Neuron (in vitro differentiated cells): Measurements from ENCODE around the gene NHS.

Experiments used
- H2AFZ ChIP-seq: one replicate; pipeline ENCODE4 v1.6.1; 2013; ENCODE audit warnings: low read depth, mild to moderate bottlenecking, inconsistent platforms, low read length, moderate library complexity
- H3K27me3 ChIP-seq: one replicate; pipeline ENCODE4 v1.6.1; 2013; ENCODE audit warnings: low read length; ENCODE audit not compliant: insufficient read depth
- H3K36me3 ChIP-seq: one replicate; pipeline ENCODE4 v1.6.1; 2013; ENCODE audit warnings: low read length; ENCODE audit not compliant: insufficient read depth
- H3K4me1 ChIP-seq: one replicate; pipeline ENCODE4 v1.6.1; 2013; ENCODE audit warnings: low read length; ENCODE audit not compliant: insufficient read depth
- H3K4me3 ChIP-seq: 2 replicates; pipeline ENCODE4 v1.5.1; 2013; ENCODE audit warnings: mild to moderate bottlenecking, low read length, moderate library complexity
- H3K9me3 ChIP-seq: one replicate; pipeline ENCODE4 v1.6.1; 2013; ENCODE audit warnings: low read length

The NHS gene

GRCh38 chrX:17621566-17622270 lies 246.7 kb downstream of the NHS start:
- no peaks in the 10 kb centered on the region for H3K27me3 ChIP-seq
- H3K4me3 ChIP-seq = no peak overlapping the region
- no peak overlapping the region for H2AFZ ChIP-seq
- peaks cover 5% of the 10 kb centered on the region for H3K4me1 ChIP-seq
- peaks cover 2% of the 10 kb centered on the region for H3K9me3 ChIP-seq
- H3K36me3 ChIP-seq = no peaks in the 10 kb centered on the region

GRCh38 chrX:17622331-17622730 lies 247.3 kb downstream of the NHS start:
- Histone ChIP-seq H3K4me1 (peaks cover 5% of the 10 kb centered on the region), H3K27me3 (no peaks in the 10 kb centered on the region), H3K4me3 (no peak overlapping the region), H2AFZ (no peak overlapping the region), H3K36me3 (no peaks in the 10 kb centered on the region), H3K9me3 (peaks cover 2% of the 10 kb centered on the region)

GRCh38 chrX:17623750-17624149 lies 248.8 kb downstream of the NHS start:
- Histone ChIP-seq H3K9me3 (peaks cover 2% of the 10 kb centered on the region), H3K36me3 (no peaks in the 10 kb centered on the region), H3K4me1 (peaks cover 5% of the 10 kb centered on the region), H3K4me3 (no peak overlapping the region), H3K27me3 (no peaks in the 10 kb centered on the region), H2AFZ (no peak overlapping the region)

GRCh38 chrX:17627026-17627425 lies 252.0 kb downstream of the NHS start:
- Histone ChIP-seq H3K4me1 (peaks cover under 1% of the 10 kb centered on the region), H2AFZ (no peak overlapping the region), H3K9me3 (no peaks in the 10 kb centered on the region), H3K27me3 (no peaks in the 10 kb centered on the region), H3K4me3 (no peak overlapping the region), H3K36me3 (no peaks in the 10 kb centered on the region)

GRCh38 chrX:17628976-17629375 lies 254.0 kb downstream of the NHS start:
- H2AFZ ChIP-seq = no peak overlapping the region
- peaks cover 11% of the 10 kb centered on the region for H3K4me1 ChIP-seq
- H3K27me3 ChIP-seq = no peaks in the 10 kb centered on the region
- H3K36me3 ChIP-seq = no peaks in the 10 kb centered on the region
- no peaks in the 10 kb centered on the region for H3K9me3 ChIP-seq
- H3K4me3 ChIP-seq = no peak overlapping the region

GRCh38 chrX:17629519-17629918 lies 254.5 kb downstream of the NHS start:
- no peaks in the 10 kb centered on the region for H3K36me3 ChIP-seq
- no peaks in the 10 kb centered on the region for H3K9me3 ChIP-seq
- H2AFZ ChIP-seq = no peak overlapping the region
- H3K27me3 ChIP-seq = no peaks in the 10 kb centered on the region
- H3K4me1 ChIP-seq = peaks cover 15% of the 10 kb centered on the region
- no peak overlapping the region for H3K4me3 ChIP-seq

- Histone ChIP-seq H2AFZ (no peak overlapping the region), H3K4me3 (no peak overlapping the region), H3K36me3 (no peaks in the 10 kb centered on the region), H3K4me1 (peaks cover 26% of the 10 kb centered on the region), H3K27me3 (no peaks in the 10 kb centered on the region), H3K9me3 (no peaks in the 10 kb centered on the region)
Observed at GRCh38 chrX:17631647-17632046, 256.6 kb downstream of the NHS start.

GRCh38 chrX:17632942-17633341 lies 257.9 kb downstream of the NHS start:
- Histone ChIP-seq H3K27me3 (no peaks in the 10 kb centered on the region), H3K9me3 (no peaks in the 10 kb centered on the region), H3K4me3 (no peak overlapping the region), H3K4me1 (peaks cover 26% of the 10 kb centered on the region), H2AFZ (no peak overlapping the region), H3K36me3 (no peaks in the 10 kb centered on the region)

GRCh38 chrX:17633546-17633945 lies 258.5 kb downstream of the NHS start:
- Histone ChIP-seq H2AFZ (no peak overlapping the region), H3K9me3 (no peaks in the 10 kb centered on the region), H3K36me3 (no peaks in the 10 kb centered on the region), H3K27me3 (no peaks in the 10 kb centered on the region), H3K4me1 (peaks cover 26% of the 10 kb centered on the region), H3K4me3 (no peak overlapping the region)

GRCh38 chrX:17634542-17635207 lies 259.7 kb downstream of the NHS start:
- Histone ChIP-seq H3K36me3 (no peaks in the 10 kb centered on the region), H3K4me3 (peak overlapping the region; percentile 47), H2AFZ (no peak overlapping the region), H3K27me3 (no peaks in the 10 kb centered on the region), H3K4me1 (peaks cover 26% of the 10 kb centered on the region), H3K9me3 (no peaks in the 10 kb centered on the region)

- H3K27me3 ChIP-seq = no peaks in the 10 kb centered on the region
- H3K9me3 ChIP-seq = no peaks in the 10 kb centered on the region
- H3K36me3 ChIP-seq = no peaks in the 10 kb centered on the region
- peaks cover 26% of the 10 kb centered on the region for H3K4me1 ChIP-seq
- no peak overlapping the region for H2AFZ ChIP-seq
- peak overlapping the region; percentile 47 for H3K4me3 ChIP-seq
Observed at GRCh38 chrX:17635231-17635630, 260.2 kb downstream of the NHS start.

GRCh38 chrX:17637235-17637634 lies 262.2 kb downstream of the NHS start:
- no peaks in the 10 kb centered on the region for H3K9me3 ChIP-seq

GRCh38 chrX:17638731-17639130 lies 263.7 kb downstream of the NHS start:
- Histone ChIP-seq H3K27me3 (no peaks in the 10 kb centered on the region), H3K4me3 (no peak overlapping the region), H3K36me3 (no peaks in the 10 kb centered on the region), H2AFZ (no peak overlapping the region), H3K9me3 (no peaks in the 10 kb centered on the region), H3K4me1 (peaks cover 18% of the 10 kb centered on the region)

More at GRCh38 chrX:17637235-17637634, 262.2 kb downstream of the NHS start:
- H3K4me3 ChIP-seq = no peak overlapping the region
- H3K4me1 ChIP-seq = peaks cover 26% of the 10 kb centered on the region
- no peaks in the 10 kb centered on the region for H3K36me3 ChIP-seq
- no peaks in the 10 kb centered on the region for H3K27me3 ChIP-seq
- no peak overlapping the region for H2AFZ ChIP-seq
